ENCODE data around the gene MAP7D3.
"Not testable (repeated sequence)": the region's sequence is repeated elsewhere in the genome, so short reads cannot be mapped to it uniquely, and the experiment has no call there.

Gene MAP7D3

GRCh38 chrX:136168929-136169735 is 82.1 kb downstream of the MAP7D3 start:
- Histone ChIP-seq H3K9me3 (ENCODE audit: insufficient read depth, low read length) (no peaks in the 10 kb centered on the region), H3K27ac (ENCODE audit: low read depth, low read length) (no peak overlapping the region), H3K9ac (ENCODE audit: low read length) (no peak overlapping the region), H3K27me3 (ENCODE audit: low read length) (no peaks in the 10 kb centered on the region), H3K9me2 (replicated peaks; ENCODE audit: insufficient read depth, low read length) (no peaks in the 10 kb centered on the region), H4K20me1 (ENCODE audit: low read depth, low read length) (no peaks in the 10 kb centered on the region), H3K79me2 (ENCODE audit: insufficient read depth, low read length) (no peaks in the 10 kb centered on the region), H3K4me3 (ENCODE audit: insufficient read depth, low read length, poor library complexity, severe bottlenecking) (no peak overlapping the region), H2AFZ (ENCODE audit: low read depth, low read length, severe bottlenecking) (no peak overlapping the region), H3K4me2 (ENCODE audit: low read depth, low read length, poor library complexity, severe bottlenecking) (no peak overlapping the region), H3F3A (ENCODE audit: insufficient read depth) (no peaks in the 10 kb centered on the region), H3K36me3 (ENCODE audit: low read length) (no peaks in the 10 kb centered on the region)
- TF ChIP-seq EZH2phosphoT487 (conservative IDR thresholded peaks at IDR 0.05; ENCODE audit: low read length) (no peak), CTCF (IDR thresholded peaks at IDR 0.05; ENCODE audit: insufficient read depth, low read length, poor library complexity, severe bottlenecking) (no peak)

GRCh38 chrX:136167989-136168388 is 83.2 kb downstream of the MAP7D3 start:
- not testable (repeated sequence) for H3K9ac ChIP-seq (ENCODE audit: low read length); H3K79me2 ChIP-seq (ENCODE audit: insufficient read depth, low read length); H3K36me3 ChIP-seq (ENCODE audit: low read length); H3K27me3 ChIP-seq (ENCODE audit: low read length); H2AFZ ChIP-seq (ENCODE audit: low read depth, low read length, severe bottlenecking); H3F3A ChIP-seq (ENCODE audit: insufficient read depth); H3K4me2 ChIP-seq (ENCODE audit: low read depth, low read length, poor library complexity, severe bottlenecking); H3K9me3 ChIP-seq (ENCODE audit: insufficient read depth, low read length); H3K9me2 ChIP-seq (replicated peaks; ENCODE audit: insufficient read depth, low read length); H3K27ac ChIP-seq (ENCODE audit: low read depth, low read length); H4K20me1 ChIP-seq (ENCODE audit: low read depth, low read length); H3K4me3 ChIP-seq (ENCODE audit: insufficient read depth, low read length, poor library complexity, severe bottlenecking)

- no peaks in the 10 kb centered on the region for H3K27me3 ChIP-seq (ENCODE audit: low read length)
- no peak overlapping the region for H3K4me2 ChIP-seq (ENCODE audit: low read depth, low read length, poor library complexity, severe bottlenecking)
- no peaks in the 10 kb centered on the region for H4K20me1 ChIP-seq (ENCODE audit: low read depth, low read length)
- H3K79me2 ChIP-seq (ENCODE audit: insufficient read depth, low read length): no peaks in the 10 kb centered on the region
- H3K9ac ChIP-seq (ENCODE audit: low read length): no peak overlapping the region
- no peaks in the 10 kb centered on the region for H3K9me3 ChIP-seq (ENCODE audit: insufficient read depth, low read length)
- no peak overlapping the region for H2AFZ ChIP-seq (ENCODE audit: low read depth, low read length, severe bottlenecking)
- no peak overlapping the region for H3K4me3 ChIP-seq (ENCODE audit: insufficient read depth, low read length, poor library complexity, severe bottlenecking)
- no peak for TF ChIP-seq CTCF (IDR thresholded peaks at IDR 0.05; ENCODE audit: insufficient read depth, low read length, poor library complexity, severe bottlenecking)
- TF ChIP-seq EZH2phosphoT487 (conservative IDR thresholded peaks at IDR 0.05; ENCODE audit: low read length): no peak
- H3K27ac ChIP-seq (ENCODE audit: low read depth, low read length): no peak overlapping the region
- H3F3A ChIP-seq (ENCODE audit: insufficient read depth): no peaks in the 10 kb centered on the region
- H3K9me2 ChIP-seq (replicated peaks; ENCODE audit: insufficient read depth, low read length): no peaks in the 10 kb centered on the region
- H3K36me3 ChIP-seq (ENCODE audit: low read length): no peaks in the 10 kb centered on the region
Observed at GRCh38 chrX:136166221-136166855, 84.9 kb downstream of the MAP7D3 start.

GRCh38 chrX:136165406-136165805 is 85.8 kb downstream of the MAP7D3 start:
- Histone ChIP-seq H3K9ac (ENCODE audit: low read length) (no peak overlapping the region), H3F3A (ENCODE audit: insufficient read depth) (no peaks in the 10 kb centered on the region), H3K27me3 (ENCODE audit: low read length) (no peaks in the 10 kb centered on the region), H3K79me2 (ENCODE audit: insufficient read depth, low read length) (no peaks in the 10 kb centered on the region), H3K27ac (ENCODE audit: low read depth, low read length) (no peak overlapping the region), H4K20me1 (ENCODE audit: low read depth, low read length) (no peaks in the 10 kb centered on the region), H3K36me3 (ENCODE audit: low read length) (no peaks in the 10 kb centered on the region), H3K4me2 (ENCODE audit: low read depth, low read length, poor library complexity, severe bottlenecking) (no peak overlapping the region), H3K4me3 (ENCODE audit: insufficient read depth, low read length, poor library complexity, severe bottlenecking) (no peak overlapping the region), H3K9me2 (replicated peaks; ENCODE audit: insufficient read depth, low read length) (no peaks in the 10 kb centered on the region), H2AFZ (ENCODE audit: low read depth, low read length, severe bottlenecking) (no peak overlapping the region), H3K9me3 (ENCODE audit: insufficient read depth, low read length) (no peaks in the 10 kb centered on the region)
- TF ChIP-seq CTCF (IDR thresholded peaks at IDR 0.05; ENCODE audit: insufficient read depth, low read length, poor library complexity, severe bottlenecking): no peak
